KBM-7 (cell line): ENCODE measurements around the gene PIN1.

Experiments used
- DNase-seq: peaks from one replicate; pipeline ENCODE4 v3.0.0-alpha.2; 2015
- in situ Hi-C: fragments of 300-500 bp; cut with MboI; formaldehyde crosslinking; loops from 2 replicates; pipeline ENCODE4 v1.14.3; 2020; ENCODE audit warnings: low sequenced_read_pairs, low pct_unique_long_range_greater_than_20kb, mixed read lengths

Gene PIN1

DNA sequence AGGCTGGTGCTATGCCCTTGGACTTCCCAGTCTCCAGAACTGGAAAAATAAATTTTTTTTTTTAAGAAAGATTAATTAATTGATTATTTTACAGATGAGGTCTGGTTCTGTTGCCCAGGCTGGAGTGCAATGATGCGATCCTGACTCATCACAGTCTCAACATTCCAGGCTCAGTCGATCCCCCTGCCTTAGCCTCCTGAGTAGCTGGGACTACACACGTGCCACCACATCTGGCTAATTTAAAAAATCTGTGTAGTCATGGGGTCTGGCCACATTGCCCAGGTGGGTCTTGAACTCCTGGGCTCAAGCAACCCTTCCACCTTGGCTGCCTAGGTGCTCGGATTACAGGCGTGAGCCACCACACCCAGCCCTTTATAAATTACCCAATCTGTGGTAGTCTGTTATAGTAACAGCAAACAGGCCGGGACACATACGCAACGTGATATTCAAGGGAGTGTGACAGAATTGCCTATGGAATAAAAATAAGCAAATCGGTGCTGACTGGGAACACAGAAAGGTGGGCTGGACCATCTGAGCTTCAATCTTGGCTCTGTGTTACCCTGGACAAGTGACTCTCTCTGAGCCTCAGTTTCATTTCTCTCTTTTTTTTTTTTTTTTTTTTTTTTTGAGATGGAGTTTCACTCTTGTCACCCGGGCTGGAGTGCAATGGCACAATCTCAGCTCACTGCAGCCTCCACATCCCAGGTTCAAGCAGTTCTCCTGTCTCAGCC lies 42.8 kb downstream of the PIN1 start:
- DNase-seq, result no peak
- in situ Hi-C loops, result no loop called here

DNA sequence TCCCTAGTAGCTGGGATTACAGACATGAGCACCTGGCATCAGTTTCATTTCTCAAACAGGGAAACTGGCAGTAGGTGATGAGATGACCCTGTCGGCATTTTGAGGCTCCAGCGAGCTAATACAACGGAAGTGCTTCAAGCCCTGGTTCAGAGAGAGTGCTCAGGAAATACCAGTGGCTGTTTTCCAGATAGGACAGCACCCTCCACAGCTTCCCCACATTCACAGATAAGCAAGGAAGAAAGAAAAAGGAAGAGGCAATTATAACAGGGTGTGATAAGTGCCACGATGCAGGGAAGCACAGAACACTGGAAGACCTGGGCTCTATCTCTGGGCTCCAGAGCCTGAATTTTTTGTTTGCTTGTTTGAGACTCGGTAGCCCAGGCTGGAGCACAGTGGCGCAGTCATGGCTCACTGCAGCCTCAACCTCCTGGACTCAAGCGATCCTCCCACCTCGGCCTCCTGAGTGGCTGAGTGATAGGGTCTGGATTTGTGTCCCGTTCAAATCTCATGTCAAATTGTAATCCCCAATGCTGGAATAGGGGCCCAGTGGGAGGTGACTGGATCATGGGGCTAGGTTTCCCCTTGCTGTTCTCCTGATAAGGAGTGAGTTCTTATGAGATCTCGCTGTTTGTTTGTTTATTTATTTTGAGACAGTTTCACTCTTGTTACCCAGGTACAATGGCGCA lies 43.5 kb downstream of the PIN1 start:
- peak; percentile 52 for DNase-seq
- in situ Hi-C loops, result no loop called here

DNA sequence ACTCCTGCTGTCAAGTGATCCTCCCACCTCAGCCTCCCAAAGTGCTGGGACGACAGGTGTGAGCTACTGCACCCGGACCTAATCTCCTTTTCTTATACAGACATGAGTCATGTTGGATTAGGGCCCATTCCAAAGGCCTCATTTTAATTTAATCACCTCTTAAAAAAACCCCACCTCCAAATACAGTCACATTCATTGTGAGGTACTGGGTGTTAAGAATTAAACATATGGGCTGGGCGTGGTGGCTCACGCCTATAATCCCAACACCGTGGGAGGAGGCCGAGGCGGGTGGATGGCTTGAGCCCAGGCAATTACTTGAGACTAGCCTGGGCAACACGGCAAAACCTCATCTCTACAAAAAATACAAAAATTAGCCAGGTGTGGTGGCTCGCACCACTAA lies 46.6 kb downstream of the PIN1 start:
- in situ Hi-C loops, result no loop called here
- no peak for DNase-seq

DNA sequence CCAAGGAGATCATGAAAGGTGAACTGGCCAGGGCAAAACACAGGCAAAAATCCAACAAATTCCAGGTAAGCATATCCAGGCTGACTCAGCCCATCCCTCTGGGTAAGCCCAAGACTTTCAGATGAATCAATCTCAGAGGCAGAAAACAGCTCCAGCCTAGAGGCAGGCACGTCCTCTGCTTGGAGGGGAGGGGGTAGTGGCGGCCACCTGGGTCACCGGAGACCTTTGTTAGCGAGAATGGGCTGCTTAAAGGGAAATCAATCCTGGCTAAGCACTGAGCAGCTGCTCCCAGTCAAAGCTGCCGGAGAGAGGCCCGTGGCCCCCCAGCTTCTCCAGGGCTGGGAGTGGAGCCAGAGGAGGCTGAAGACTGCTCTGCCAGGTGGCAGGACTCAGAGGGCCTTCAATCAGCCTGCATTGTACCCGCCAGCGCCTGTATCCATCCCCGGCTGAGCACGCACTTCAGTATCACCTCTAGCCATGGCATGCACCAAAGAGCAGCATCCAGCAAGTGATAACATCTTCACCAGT lies 48.2 kb downstream of the PIN1 start:
- in situ Hi-C loops, result no loop called here
- DNase-seq, result no peak

DNA sequence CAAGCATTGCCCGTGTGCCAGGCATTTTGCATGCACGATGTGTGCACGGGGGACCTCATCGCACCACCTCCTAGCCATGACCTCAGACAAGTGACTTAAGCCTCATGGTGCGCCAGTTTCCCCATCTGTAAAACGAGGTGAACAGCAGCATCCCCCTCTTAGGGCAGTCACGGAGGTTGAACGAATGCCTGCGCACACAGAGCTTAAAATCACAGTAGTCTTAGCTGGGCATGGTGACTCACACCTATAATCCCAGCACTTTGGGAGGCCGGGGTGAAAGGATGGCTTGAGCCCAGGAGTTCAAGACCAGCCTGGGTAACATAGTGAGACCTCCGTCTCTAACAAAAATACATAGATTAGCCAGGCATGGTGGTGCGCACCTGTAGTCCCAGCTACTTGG lies 48.6 kb downstream of the PIN1 start:
- in situ Hi-C loops, result no loop called here
- DNase-seq, result no peak

DNA sequence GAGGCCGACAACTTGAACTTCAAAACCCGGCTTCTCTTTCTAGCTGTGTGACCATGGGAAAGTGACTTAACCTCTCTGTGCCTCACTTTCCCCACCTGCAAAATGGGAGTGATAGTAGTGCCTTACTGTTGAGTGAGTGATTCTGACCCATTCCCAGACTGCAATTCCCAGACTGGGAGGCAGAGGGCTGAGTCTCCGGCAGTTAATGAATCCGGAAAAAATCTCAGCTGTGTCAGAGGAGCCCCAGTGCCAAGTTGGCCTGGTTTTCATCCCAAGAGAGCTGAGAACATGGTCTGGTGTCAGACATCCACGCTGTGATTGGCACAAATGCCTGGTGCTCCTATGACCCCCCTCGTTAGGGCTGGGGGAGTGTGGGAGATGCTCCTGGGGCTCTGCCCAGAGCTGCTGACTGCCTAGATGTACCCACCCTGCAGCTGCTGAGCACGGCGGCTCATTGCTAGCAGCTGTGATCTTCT lies 50.0 kb downstream of the PIN1 start:
- DNase-seq, result no peak
- in situ Hi-C loops, result no loop called here

DNA sequence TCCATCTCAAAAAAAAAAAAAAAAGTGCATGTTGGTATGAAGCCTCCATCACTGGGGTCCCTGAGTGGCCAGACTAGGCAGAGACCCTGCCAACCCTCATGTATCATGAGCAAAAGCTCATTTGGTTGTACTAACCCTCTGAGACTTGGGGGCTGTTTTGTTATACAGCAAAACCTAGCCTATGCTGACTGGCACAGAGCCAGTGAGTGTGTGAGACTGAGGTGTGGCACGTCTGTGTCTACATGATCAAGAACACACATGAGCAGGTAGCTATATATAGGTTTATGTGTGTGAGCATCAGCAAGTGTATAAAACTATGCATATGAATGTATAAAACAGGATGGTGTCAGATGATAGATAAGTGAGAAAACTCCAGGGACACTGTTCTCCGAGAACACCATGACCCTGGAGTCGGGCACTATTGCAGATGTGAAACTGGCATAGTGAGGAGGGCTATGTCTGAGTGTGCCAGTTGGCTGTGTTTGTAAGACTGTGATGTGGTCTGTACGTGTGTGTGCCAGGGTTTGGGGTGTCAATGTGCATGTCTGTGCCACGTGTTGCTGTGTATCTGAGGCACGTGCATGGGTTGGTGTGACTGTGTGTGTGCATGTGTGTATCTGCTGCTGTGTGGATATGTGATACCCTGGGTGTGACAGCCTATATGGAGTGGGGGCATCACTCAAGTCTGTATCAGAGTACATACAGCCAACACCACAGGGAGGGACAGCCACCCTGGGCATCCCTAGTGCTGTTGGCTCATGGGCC lies 56.7 kb downstream of the PIN1 start:
- DNase-seq, result no peak
- in situ Hi-C loops, result no loop called here
